ENCODE results near the gene RAB29.
A peak's percentile ranks its signal among the peaks of the same experiment; 100 is the strongest.

Gene RAB29

GRCh38 chr1:205780335-205780734 lies 5.1 kb upstream of the RAB29 start:
- TF ChIP-seq CTCF (IDR thresholded peaks at IDR 0.05; ENCODE audit: insufficient read depth, low read length, poor library complexity, severe bottlenecking) = no peak
- no peak for TF ChIP-seq EZH2phosphoT487 (conservative IDR thresholded peaks at IDR 0.05; ENCODE audit: low read length)
- H3K4me3 ChIP-seq (ENCODE audit: insufficient read depth, low read length, poor library complexity, severe bottlenecking) = no peak overlapping the region
- no peak overlapping the region for H2AFZ ChIP-seq (ENCODE audit: low read depth, low read length, severe bottlenecking)
- H3K4me2 ChIP-seq (ENCODE audit: low read depth, low read length, poor library complexity, severe bottlenecking) = no peak overlapping the region
- H3K27me3 ChIP-seq (ENCODE audit: low read length) = no peaks in the 10 kb centered on the region
- H3K79me2 ChIP-seq (ENCODE audit: insufficient read depth, low read length) = no peaks in the 10 kb centered on the region
- H3K27ac ChIP-seq (ENCODE audit: low read depth, low read length) = no peak overlapping the region
- H3K36me3 ChIP-seq (ENCODE audit: low read length) = no peaks in the 10 kb centered on the region
- H4K20me1 ChIP-seq (ENCODE audit: low read depth, low read length) = no peaks in the 10 kb centered on the region
- no peaks in the 10 kb centered on the region for H3K9me3 ChIP-seq (ENCODE audit: insufficient read depth, low read length)
- H3K9me2 ChIP-seq (replicated peaks; ENCODE audit: insufficient read depth, low read length) = no peaks in the 10 kb centered on the region
- no peak overlapping the region for H3K9ac ChIP-seq (ENCODE audit: low read length)
- no peaks in the 10 kb centered on the region for H3F3A ChIP-seq (ENCODE audit: insufficient read depth)

GRCh38 chr1:205777994-205778393 lies 2.7 kb upstream of the RAB29 start:
- Histone ChIP-seq H2AFZ (ENCODE audit: low read depth, low read length, severe bottlenecking) (no peak overlapping the region), H3K4me2 (ENCODE audit: low read depth, low read length, poor library complexity, severe bottlenecking) (no peak overlapping the region), H3K9ac (ENCODE audit: low read length) (no peak overlapping the region), H3F3A (ENCODE audit: insufficient read depth) (no peaks in the 10 kb centered on the region), H3K9me2 (replicated peaks; ENCODE audit: insufficient read depth, low read length) (no peaks in the 10 kb centered on the region), H3K4me3 (ENCODE audit: insufficient read depth, low read length, poor library complexity, severe bottlenecking) (no peak overlapping the region), H3K36me3 (ENCODE audit: low read length) (no peaks in the 10 kb centered on the region), H4K20me1 (ENCODE audit: low read depth, low read length) (no peaks in the 10 kb centered on the region), H3K27me3 (ENCODE audit: low read length) (no peaks in the 10 kb centered on the region), H3K9me3 (ENCODE audit: insufficient read depth, low read length) (no peaks in the 10 kb centered on the region), H3K79me2 (ENCODE audit: insufficient read depth, low read length) (no peaks in the 10 kb centered on the region), H3K27ac (ENCODE audit: low read depth, low read length) (no peak overlapping the region)
- TF ChIP-seq CTCF (IDR thresholded peaks at IDR 0.05; ENCODE audit: insufficient read depth, low read length, poor library complexity, severe bottlenecking) = no peak
- no peak for TF ChIP-seq EZH2phosphoT487 (conservative IDR thresholded peaks at IDR 0.05; ENCODE audit: low read length)

GRCh38 chr1:205775717-205776056 lies 405 bp upstream of the RAB29 start:
- H3K9me3 ChIP-seq (ENCODE audit: insufficient read depth, low read length) = no peaks in the 10 kb centered on the region

More at GRCh38 chr1:205775717-205776056, 405 bp upstream of the RAB29 start:
- Histone ChIP-seq H3K27me3 (ENCODE audit: low read length) (no peaks in the 10 kb centered on the region), H3K9me2 (replicated peaks; ENCODE audit: insufficient read depth, low read length) (no peaks in the 10 kb centered on the region), H3K27ac (ENCODE audit: low read depth, low read length) (no peak overlapping the region), H3K79me2 (ENCODE audit: insufficient read depth, low read length) (no peaks in the 10 kb centered on the region), H4K20me1 (ENCODE audit: low read depth, low read length) (no peaks in the 10 kb centered on the region), H2AFZ (ENCODE audit: low read depth, low read length, severe bottlenecking) (peak overlapping the region; percentile 68), H3K9ac (ENCODE audit: low read length) (peak overlapping the region; percentile 71; the same call in 1 of the 2 replicates), H3K4me2 (ENCODE audit: low read depth, low read length, poor library complexity, severe bottlenecking) (peak overlapping the region; percentile 68), H3K4me3 (ENCODE audit: insufficient read depth, low read length, poor library complexity, severe bottlenecking) (no peak overlapping the region), H3F3A (ENCODE audit: insufficient read depth) (no peaks in the 10 kb centered on the region), H3K36me3 (ENCODE audit: low read length) (no peaks in the 10 kb centered on the region)
- TF ChIP-seq EZH2phosphoT487 (conservative IDR thresholded peaks at IDR 0.05; ENCODE audit: low read length) = no peak
- TF ChIP-seq CTCF (IDR thresholded peaks at IDR 0.05; ENCODE audit: insufficient read depth, low read length, poor library complexity, severe bottlenecking) = no peak
